ENCODE data around the gene DMXL2.

GRCh38 chr15:51401051-51401780, 221.4 kb downstream of the DMXL2 start:
- TF ChIP-seq CTCF (IDR thresholded peaks at IDR 0.05; ENCODE audit: borderline replicate concordance, extremely low read depth, low read length, poor library complexity, severe bottlenecking), result no peak
- TF ChIP-seq EZH2 (IDR thresholded peaks at IDR 0.05; ENCODE audit: borderline replicate concordance, low read depth, low read length, severe bottlenecking), result no peak

All from DND-41 (cell line).